GM12892 (cell line): ENCODE data around the gene SIPA1L3.

Source experiments
- POLR2A ChIP-seq: IDR thresholded peaks from 2 replicates; pipeline ENCODE4 v1.6.1; 2011; ENCODE audit warnings: low read depth, low read length, control low read depth
- POLR2AphosphoS5 ChIP-seq: IDR thresholded peaks from 2 replicates; pipeline ENCODE4 v1.6.1; 2011; ENCODE audit warnings: low read depth, low read length, control low read depth
- TAF1 ChIP-seq: IDR thresholded peaks from 2 replicates; pipeline ENCODE4 v1.6.1; 2011; ENCODE audit warnings: low read depth, mild to moderate bottlenecking, control low read depth, low read length, borderline replicate concordance

- TF ChIP-seq POLR2A (no peak), TAF1 (no peak), POLR2AphosphoS5 (no peak)
These were observed 130.0 kb downstream of the SIPA1L3 start for GRCh38 chr19:38036707-38037611.
